HG03571 (cell line): Measurements from ENCODE around the gene OR52N5.

Experiments
- ATAC-seq: cut with Tn5 transposase; IDR thresholded peaks from one replicate; pipeline ENCODE4 v1.9.1; 2021; ENCODE audit not compliant: unreplicated experiment

OR52N5 gene

DNA sequence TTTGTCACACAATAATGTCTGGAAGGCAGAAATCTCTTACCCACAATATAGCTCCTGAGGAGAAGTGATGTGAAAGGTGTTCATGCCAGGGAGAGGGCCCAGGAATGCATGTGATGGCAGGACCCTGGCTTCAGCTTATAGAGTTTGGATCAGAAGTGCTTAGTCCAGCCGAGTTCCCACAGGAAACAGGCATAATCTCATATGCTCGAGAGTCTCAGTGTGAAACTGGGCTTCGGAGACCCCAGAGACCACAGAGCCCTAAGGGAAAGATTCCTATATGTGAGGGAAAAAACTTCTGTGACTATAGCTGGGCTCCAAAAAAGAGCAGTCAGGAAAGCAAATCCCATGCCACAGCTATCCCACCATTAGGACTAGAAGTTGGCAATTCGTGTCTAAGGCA is at the start of gene OR52N5:
Gene OR52N5 (minus strand): TSS at position 101 of the 400 bp plus-strand sequence. CDS start 4,721 bp downstream, outside the sequence.
- ATAC-seq = no peak

DNA sequence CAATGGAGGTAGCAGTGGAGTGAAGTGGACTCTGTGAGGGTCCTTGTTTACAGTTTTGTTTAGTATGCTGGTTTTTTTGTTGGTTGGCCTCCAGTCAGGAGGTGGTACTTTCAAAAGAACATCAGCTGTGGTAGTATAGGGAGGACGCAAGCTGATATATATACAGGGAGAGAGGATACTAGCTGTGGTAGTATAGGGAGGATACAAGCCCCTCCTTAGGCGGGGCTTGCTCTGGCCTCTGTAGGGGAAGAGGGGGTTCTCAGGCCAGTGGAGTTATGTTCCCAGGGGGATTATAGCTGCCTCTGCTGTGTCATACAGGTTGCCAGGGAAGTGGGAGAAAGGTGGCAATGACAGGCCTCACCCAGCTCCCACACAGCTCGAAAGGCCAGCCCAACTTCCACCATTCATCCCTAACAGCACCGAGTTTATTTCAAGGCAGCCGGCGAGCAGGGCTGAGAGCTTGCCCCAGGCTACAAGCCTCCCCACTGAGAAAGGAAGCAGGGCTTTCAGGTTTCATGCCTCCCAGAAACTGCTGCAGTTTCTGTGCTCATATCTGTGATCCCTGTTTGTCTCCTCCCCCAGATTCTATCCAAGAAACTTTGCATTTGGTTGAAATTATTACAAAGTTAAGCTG is 48.2 kb upstream of the OR52N5 start:
- ATAC-seq = no peak

DNA sequence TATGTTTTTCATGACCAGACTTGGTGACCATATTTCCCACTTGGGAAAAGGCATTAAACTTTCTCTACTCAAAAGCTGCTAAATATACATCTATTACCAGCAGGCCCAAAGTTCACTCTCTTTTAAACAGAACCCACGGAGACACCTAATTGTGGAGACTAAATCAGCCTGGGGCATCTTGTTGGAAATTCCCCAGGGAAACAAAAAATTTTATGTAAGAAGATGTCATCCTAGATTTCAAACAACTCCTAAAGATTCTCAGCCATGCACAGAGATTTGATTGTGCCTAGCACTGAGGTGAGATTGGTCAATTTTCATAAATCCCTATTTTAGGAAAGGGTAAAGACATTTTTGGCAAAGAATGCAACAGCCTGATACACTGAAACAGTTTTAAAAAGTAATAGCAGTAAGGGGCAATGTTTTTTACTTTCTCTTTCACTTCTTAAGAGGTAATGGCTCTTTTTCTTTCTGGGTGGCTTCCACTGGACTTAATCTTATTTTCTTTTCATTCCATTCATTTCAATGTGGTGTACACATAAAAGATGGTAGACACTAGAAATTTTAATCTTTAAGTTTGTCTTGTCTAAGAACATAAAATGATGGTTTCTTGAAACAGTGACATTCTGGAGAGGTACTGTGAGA is 35.2 kb upstream of the OR52N5 start:
- ATAC-seq = no peak

DNA sequence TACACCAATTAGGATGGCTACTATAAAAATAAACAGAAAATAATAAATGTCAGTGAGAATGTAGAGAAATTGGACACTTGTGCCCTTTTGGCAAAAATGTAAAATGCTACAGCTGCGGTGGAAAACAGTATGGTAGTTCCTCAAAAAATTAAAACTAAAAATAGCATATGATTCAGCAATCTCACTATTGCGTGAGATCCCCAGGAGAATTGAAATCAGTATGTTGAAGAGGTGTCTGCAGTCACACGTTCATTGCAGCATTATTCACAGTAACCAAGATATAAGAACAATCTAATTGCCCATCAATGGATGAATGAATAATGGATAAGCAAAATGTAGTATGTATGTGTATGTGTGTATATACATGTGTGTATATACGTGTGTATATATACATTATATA is 32.4 kb upstream of the OR52N5 start:
- no peak for ATAC-seq

DNA sequence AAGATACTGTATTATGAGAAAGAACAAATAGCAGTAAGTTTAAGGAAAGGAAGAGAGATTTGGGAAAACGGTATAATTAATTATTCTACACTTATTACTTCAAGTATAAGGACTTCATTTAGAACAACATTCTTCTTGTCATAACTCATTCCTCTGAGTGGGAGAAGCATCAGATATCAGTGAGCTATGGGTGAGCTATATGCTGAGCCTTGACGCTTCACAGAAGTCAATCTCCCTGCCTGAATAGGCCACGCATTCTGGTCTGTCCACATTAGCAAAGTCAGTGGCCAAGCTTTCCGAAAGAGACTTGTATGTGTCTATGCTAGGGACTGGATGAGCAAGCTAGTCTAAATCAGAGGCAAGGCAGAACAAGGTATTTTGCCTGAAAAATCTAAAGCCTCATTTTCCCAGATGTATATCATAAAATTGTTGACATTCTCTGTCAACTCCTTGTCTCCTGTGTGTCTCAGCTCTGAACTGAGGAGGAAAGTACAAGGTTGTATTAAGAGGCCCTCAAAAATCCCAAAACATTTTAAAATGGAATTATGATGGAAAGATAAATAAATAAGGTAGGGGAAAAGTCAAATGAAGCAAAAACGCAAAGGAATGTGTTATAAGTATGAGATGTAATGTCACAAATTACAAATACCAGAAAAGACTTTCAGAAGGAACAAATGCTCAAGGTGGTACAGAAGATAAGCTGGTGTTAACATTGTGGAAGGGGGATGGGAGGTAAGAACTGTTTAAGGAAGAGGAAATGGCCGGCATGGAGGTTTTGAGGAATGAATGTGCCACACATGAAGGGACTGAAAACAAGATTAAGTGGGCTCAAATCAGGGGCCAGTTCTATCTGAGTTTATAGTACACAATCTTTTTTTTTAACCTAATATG is 27.0 kb upstream of the OR52N5 start:
- ATAC-seq = no peak

DNA sequence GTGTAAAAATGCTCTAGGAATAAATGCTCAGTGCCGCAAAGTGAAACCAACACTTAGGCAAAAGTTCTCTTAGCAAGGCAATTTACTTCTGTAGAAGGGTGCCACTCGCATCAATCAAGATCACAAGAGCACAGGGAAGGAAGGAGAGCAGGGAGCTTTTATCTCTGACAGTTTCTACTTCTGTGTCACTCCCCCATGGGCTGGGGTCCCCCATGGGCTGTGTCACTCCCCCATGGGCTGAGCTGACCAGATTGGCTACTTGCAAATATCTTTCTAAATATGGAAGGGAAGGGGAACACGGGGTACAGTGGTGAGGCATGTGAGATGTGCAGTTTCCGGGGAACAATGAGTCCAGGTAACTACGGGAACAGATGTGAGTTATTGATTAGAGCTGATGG is 26.0 kb upstream of the OR52N5 start:
- ATAC-seq = no peak

DNA sequence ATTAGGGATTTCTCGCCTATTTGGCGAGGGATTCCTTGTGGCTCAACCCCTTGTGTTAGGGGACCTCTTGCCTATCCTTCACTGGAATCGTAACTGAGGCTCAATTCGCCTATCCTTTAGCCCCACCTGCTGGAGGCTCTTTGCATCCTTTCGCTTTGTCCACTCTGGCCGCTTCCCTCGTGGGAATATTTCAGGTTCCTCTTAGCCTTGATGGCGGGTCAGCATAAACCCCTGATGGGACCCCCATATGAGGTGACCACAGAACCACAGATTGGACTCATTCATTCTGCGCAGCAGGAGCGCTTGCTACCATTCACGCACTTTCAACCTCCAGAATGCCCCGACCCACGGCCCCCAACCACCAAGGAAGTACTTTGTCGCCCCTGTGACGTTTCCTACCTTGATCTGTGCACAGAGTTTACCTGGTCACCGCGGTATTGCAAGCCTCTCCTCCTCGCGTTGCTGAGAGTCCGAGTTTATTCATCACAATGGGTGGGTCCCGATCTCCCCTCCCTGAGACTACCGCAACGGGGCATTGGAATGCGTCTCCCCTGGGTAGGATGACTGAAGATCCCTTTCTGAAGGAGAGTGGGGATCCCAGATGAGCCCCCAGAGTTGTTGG is 25.5 kb upstream of the OR52N5 start, which contains the start of gene OR52N2:
Gene OR52N2 (plus strand): TSS at position 425 of the 622 bp plus-strand sequence. CDS start 11,412 bp downstream, outside the sequence.
- peak; percentile 93 for ATAC-seq

DNA sequence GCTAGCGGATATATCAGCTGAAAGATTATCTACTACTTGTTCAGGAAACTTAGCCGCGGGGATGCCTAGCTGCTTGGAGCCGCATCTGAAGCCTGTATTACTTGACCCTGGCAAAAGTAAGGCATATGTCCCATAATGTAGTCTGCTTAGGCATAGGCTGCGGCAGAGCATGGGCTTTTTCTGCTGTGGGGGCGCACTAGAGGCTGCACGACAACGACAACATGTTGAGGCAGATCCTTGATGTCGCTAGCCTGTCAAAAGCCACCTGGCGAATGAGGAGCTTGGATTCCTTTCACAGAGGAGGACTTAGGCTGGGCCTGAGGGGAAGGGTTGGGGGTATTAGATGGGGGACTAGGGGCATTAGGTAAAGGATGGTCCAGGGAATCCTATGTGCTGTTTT is 24.4 kb upstream of the OR52N5 start:
- ATAC-seq = no peak

DNA sequence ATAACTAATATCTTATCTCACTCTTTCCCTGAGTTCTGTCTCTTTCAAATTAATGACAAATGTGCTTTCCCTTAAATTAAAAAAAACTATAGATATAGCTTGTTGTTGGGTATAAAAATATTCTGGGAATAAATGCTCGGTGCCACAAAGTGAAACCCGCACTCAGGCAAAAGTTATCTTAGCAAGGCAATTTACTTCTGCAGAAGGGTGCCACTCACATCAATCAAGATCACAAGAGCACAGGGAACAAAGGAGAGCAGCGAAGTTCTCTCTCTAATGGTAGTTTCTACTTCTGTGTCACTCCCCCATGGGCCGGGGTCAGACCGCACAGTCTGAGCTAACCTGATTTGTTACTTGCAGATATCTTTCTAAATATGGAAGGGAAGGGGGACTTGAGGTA is 20.8 kb upstream of the OR52N5 start:
- ATAC-seq = no peak

DNA sequence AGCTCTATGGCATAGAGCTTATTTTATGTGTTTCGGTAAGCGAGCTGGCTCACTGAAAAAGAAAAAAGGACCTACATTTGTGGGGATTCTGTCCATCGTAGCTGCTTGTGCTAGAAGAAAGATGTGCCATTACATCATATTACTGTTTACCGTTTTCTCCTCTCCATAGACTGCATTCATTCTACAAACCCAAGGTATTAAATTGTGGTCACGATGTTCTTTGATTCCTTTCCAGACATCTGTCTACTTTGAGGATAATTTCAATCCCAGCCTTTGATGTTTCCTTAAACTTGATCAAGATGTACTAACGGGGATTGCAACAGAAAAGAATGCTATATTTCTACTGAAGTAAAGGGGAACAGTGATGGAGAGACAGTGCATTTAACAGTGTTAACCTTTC is 13.4 kb upstream of the OR52N5 start:
- ATAC-seq = no peak

DNA sequence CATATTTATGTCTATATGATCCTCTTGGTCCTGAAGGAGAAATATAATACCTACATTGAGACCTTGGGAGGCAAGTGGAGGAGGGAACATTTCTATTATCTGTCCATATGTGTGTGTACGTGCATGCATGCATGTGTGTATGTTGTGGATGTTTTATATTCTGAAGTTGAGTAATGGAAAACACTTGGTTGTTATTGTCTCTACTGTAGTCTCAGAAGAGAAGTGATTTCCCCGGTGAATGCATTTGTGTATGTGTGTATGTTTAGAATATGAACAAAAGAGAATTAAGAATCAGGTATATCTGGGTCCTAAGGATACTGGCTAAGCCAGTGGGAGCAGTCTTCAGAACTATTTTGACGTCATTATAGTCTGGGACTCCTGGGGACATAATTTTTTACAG is 8.0 kb upstream of the OR52N5 start, which contains the start of gene OR52N1:
Gene OR52N1 (minus strand): TSS at position 101 of the 400 bp plus-strand sequence. CDS start 2,449 bp downstream, outside the sequence.
- no peak for ATAC-seq

DNA sequence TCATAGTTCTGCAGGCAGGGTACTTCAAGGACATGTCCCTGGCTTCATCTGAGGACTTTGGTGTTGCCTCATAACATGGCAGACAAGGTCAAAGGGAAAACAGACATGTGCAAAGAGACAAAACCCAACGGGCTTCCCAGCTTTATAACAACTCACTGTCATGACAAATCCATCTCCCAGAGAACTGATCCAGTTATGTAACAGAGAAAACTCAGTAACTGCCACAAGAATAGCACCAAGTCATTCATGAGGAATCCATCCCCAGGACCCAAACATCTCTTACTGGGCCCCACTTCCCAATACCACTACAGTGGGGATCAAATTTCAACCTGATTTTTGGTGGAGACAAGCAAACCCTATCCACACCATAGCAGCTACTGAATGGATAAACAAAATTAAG is 16.1 kb downstream of the OR52N5 start:
- no peak for ATAC-seq

DNA sequence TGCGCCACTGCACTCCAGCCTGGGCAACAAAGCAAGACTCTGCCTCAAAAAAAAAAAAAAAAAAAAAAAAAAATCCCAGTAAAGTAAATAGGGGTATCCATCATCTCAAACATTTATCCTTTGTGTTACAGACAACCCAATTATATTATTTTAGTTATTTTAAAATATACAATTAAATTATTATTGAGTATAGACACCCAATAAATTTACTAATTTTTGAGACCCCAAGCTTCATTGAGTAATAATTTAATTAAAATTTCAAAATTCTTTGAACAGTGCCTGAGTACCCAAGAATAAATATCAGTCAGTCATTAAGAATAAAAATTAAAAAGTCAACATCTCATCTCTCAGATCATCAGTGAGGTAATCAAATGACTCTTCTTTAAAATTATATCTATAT is 29.2 kb downstream of the OR52N5 start, which contains the start of gene OR52N4:
Gene OR52N4 (plus strand): TSS at position 301 of the 400 bp plus-strand sequence. CDS start 498 bp downstream, outside the sequence.
- no peak for ATAC-seq

DNA sequence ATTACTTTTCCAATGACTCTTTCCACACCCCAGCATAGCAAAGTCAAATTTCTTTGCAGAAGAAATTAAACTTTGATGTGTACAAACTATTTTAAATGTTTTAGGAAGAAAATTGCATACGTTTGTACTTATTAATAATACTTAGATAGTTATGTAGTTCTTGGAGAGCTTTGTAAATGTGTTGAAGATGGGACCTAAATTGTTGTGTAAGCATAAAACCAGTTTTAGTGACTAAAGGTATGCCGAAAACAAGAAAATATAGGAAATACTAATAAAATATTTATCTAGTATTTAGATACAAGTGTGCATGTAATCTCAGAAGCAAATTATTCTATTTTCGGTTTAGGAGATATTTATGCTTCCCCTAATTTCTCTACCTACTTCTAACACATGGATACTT is 33.3 kb downstream of the OR52N5 start:
- no peak for ATAC-seq

DNA sequence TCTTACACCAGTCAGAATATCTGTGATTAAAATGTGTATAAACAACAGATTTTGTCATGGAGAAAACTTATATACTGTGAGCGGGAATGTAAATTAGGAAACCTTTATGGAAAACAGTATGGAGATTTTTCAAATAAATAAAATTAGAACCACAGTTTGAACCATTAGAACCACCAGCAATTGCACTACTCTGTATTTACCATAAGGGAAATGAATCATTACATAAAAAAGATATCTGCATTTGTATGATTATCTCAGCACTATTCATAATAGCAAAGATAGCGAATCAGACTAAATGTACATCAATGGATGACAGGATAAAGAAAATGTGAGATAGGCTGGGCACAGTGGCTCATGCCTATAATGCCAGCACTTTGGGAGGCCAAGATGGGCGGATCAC is 36.5 kb downstream of the OR52N5 start:
- ATAC-seq = no peak

DNA sequence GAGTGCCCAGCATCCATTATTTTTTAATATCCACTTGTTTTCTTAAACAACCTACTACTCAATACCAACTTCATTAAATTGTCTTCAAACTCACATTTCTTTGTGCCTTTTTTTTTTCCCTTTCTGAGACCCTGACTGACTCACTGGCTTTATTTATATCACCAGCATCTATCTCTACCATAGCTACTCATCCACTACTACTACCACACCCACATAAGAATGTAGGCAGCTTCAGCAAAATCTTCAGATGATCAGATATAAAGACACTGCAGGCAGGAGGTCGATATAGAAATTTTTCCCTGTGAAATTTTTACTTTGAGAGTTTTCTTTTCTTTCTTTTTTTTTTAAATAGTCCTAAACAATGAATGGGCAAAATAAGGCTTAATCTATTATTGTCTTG is 44.7 kb downstream of the OR52N5 start:
- no peak for ATAC-seq

DNA sequence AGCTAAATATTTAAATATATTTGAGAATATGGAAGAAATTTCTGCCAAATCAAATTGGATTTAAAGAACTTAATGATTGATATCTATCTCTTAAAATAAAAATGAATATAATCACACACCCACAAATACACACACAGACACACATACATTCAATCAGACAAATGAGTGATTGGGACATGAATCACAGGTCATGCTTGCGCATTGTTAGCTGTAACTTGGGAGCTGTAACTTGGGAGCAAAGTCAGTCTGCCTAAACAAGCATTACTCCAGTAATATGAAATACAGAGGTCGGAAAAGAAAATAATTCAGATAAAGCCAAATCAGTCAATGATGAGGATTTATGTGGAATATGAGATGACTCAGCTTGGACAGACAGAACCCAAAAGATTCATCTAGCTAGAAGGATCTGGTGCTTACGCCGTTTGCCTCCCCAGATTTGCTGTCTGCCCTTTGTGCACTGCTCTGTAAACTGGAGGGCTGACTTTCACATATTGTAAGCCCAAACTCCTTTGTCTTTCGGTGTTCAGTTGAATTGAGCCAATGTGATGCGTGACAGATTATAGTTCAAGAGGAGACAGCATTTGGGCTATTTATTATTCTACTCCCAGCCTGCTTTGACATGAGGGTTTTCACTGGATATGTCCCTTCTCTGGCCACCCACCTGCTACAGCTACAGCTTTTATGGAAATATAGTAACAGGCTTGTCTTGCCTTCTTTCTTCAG is 45.3 kb downstream of the OR52N5 start:
- ATAC-seq = no peak

DNA sequence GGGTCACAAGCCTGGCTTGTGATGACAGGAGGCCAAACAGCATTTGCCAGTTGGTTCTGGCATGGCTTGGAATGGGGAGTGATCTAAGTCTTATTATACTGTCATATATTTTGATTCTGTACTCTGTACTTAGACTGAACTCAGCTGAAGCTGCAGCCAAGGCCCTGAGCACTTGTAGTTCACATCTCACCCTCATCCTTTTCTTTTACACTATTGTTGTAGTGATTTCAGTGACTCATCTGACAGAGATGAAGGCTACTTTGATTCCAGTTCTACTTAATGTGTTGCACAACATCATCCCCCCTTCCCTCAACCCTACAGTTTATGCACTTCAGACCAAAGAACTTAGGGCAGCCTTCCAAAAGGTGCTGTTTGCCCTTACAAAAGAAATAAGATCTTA is 46.1 kb downstream of the OR52N5 start:
- no peak for ATAC-seq

DNA sequence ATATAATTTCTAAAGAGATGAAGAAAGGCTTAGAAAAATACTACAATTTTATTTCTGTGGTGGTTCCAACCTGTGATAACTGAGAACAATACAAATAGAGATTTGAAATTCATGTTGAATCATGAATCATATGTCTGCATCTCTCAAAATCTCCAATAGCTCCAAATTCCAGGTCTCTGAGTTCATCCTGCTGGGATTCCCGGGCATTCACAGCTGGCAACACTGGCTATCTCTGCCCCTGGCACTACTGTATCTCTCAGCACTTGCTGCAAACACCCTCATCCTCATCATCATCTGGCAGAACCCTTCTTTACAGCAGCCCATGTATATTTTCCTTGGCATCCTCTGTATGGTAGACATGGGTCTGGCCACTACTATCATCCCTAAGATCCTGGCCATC is 46.8 kb downstream of the OR52N5 start, which contains the start of gene OR56B1:
Gene OR56B1 (plus strand): TSS at position 53 of the 400 bp plus-strand sequence. CDS start 69 bp downstream, at position 122.
- no peak for ATAC-seq

DNA sequence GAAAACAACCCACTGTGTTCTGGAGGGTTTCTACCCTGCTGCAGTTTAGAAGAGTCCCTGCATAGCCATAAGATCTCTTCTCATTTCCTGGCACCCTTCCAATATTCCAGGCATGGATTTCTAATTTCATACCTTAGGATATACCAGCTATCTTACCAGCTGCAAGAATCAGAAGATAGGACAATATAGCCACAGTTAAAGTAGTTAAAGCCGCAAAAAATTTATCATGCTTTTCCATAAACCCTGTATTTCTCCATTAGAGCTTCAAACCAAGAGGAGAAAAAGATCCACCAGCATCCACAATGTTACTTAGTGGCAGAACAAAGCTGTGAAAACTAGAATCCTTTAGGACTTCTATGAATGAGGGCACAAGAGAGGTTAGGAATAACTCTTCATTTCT is 55.5 kb downstream of the OR52N5 start:
- no peak for ATAC-seq
